WTC11 (cell line): ENCODE measurements around the gene IL12RB1. TPM values are rescaled to one million over a fixed set of nuclear protein-coding genes. Genes with fewer than 3 reads are reported as not detected.
A peak's percentile ranks its signal among the peaks of the same experiment; 100 is the strongest.

ENCODE experiments used
- ATAC-seq: fragments of 200-7000 bp; cut with Tn5 transposase; 2 replicates; pipeline ENCODE4 v1.10.0; 2021; ENCODE audit warnings: mild to moderate bottlenecking, moderate library complexity
- CTCF ChIA-PET: fragments of 300-600 bp; sonication (Branson Sonifier 250); formaldehyde crosslinking; loops from one replicate; lab custom pipeline; 2021; ENCODE audit warnings: antibody characterized with exemption; lab: Charles Lee
- POLR2A ChIA-PET: fragments of 350-600 bp; sonication (Branson Sonifier 250); formaldehyde crosslinking; loops from one replicate; lab custom pipeline; 2021; ENCODE audit warnings: antibody characterized with exemption; lab: Charles Lee
- DNase-seq: peaks from one replicate; pipeline ENCODE4 v3.0.0; 2021; ENCODE audit warnings: low spot score
- H3K27ac Mint-ChIP-seq: 2 replicates; pipeline ENCODE4 v1.8.0; 2021; ENCODE audit warnings: mixed read lengths
- H3K27me3 Mint-ChIP-seq: 2 replicates; pipeline ENCODE4 v1.8.0; 2021; ENCODE audit warnings: low read depth, mild to moderate bottlenecking, moderate library complexity, mixed read lengths
- H3K36me3 Mint-ChIP-seq: 2 replicates; pipeline ENCODE4 v1.8.0; 2021; ENCODE audit warnings: mixed read lengths
- H3K4me1 Mint-ChIP-seq: 2 replicates; pipeline ENCODE4 v1.8.0; 2022; ENCODE audit warnings: mixed read lengths
- H3K4me3 Mint-ChIP-seq: 2 replicates; pipeline ENCODE4 v1.8.0; 2021; ENCODE audit warnings: mild to moderate bottlenecking, moderate library complexity, mixed read lengths
- H3K9me3 Mint-ChIP-seq: 2 replicates; pipeline ENCODE4 v1.8.0; 2021; ENCODE audit warnings: mixed read lengths
- FOXK1 ChIP-seq: sonication (generic); formaldehyde crosslinking; IDR thresholded peaks from 2 replicates; pipeline ENCODE4 v1.8.0; 2022; ENCODE audit warnings: mild to moderate bottlenecking, moderate library complexity, missing genetic modification reagents
- GABPB1 ChIP-seq: sonication (generic); formaldehyde crosslinking; IDR thresholded peaks from 2 replicates; pipeline ENCODE4 v1.8.1; 2023; ENCODE audit warnings: mild to moderate bottlenecking, missing genetic modification reagents
- JAZF1 ChIP-seq: fragments of 250-450 bp; sonication (Bioruptor Pico); IDR thresholded peaks from 2 replicates; pipeline ENCODE4 v1.9.0; 2021; ENCODE audit warnings: moderate library complexity, mild to moderate bottlenecking, inconsistent platforms
- RORB ChIP-seq: fragments of 250-450 bp; sonication (Bioruptor Pico); IDR thresholded peaks from 2 replicates; pipeline ENCODE4 v1.9.0; 2021; ENCODE audit warnings: mild to moderate bottlenecking
- SOX15 ChIP-seq: fragments of 250-450 bp; sonication (Bioruptor Pico); IDR thresholded peaks from 2 replicates; pipeline ENCODE4 v1.9.0; 2021; ENCODE audit warnings: mild to moderate bottlenecking
- ZNF121 ChIP-seq: sonication (generic); formaldehyde crosslinking; IDR thresholded peaks from 2 replicates; pipeline ENCODE4 v1.8.0; 2023; ENCODE audit warnings: missing genetic modification reagents
- ZNF232 ChIP-seq: sonication (generic); formaldehyde crosslinking; IDR thresholded peaks from 2 replicates; pipeline ENCODE4 v1.8.0; 2022; ENCODE audit warnings: mild to moderate bottlenecking, missing genetic modification reagents
- ZNF396 ChIP-seq: fragments of 250-450 bp; sonication (Bioruptor Pico); IDR thresholded peaks from 2 replicates; pipeline ENCODE4 v1.8.0; 2021; ENCODE audit warnings: mild to moderate bottlenecking, moderate library complexity, borderline replicate concordance
- total RNA-seq: library from RNA; stranded (reverse); gene quantifications from 3 replicates; pipeline ENCODE4 v1.2.3, GENCODE V29; 2021
- TF ChIP-seq, protein P1 (sequence below): sonication (generic); formaldehyde crosslinking; IDR thresholded peaks from 2 replicates; pipeline ENCODE4 v1.8.0; 2022; ENCODE audit warnings: missing genetic modification reagents
- TF ChIP-seq, protein P2 (sequence below): sonication (generic); formaldehyde crosslinking; IDR thresholded peaks from 2 replicates; pipeline ENCODE4 v1.8.0; 2023; ENCODE audit warnings: missing genetic modification reagents
- TF ChIP-seq, protein P3 (sequence below): sonication (generic); formaldehyde crosslinking; IDR thresholded peaks from 2 replicates; pipeline ENCODE4 v1.8.1; 2023; ENCODE audit warnings: mild to moderate bottlenecking, missing genetic modification reagents, borderline replicate concordance
- TF ChIP-seq, protein P4 (sequence below): sonication (generic); formaldehyde crosslinking; conservative IDR thresholded peaks from 2 replicates; pipeline ENCODE4 v1.8.1; 2023; ENCODE audit warnings: mild to moderate bottlenecking, low read depth, missing genetic modification reagents, moderate library complexity

Gene IL12RB1
- total RNA-seq, 1 experiment from 2014 or later: not detected

DNA sequence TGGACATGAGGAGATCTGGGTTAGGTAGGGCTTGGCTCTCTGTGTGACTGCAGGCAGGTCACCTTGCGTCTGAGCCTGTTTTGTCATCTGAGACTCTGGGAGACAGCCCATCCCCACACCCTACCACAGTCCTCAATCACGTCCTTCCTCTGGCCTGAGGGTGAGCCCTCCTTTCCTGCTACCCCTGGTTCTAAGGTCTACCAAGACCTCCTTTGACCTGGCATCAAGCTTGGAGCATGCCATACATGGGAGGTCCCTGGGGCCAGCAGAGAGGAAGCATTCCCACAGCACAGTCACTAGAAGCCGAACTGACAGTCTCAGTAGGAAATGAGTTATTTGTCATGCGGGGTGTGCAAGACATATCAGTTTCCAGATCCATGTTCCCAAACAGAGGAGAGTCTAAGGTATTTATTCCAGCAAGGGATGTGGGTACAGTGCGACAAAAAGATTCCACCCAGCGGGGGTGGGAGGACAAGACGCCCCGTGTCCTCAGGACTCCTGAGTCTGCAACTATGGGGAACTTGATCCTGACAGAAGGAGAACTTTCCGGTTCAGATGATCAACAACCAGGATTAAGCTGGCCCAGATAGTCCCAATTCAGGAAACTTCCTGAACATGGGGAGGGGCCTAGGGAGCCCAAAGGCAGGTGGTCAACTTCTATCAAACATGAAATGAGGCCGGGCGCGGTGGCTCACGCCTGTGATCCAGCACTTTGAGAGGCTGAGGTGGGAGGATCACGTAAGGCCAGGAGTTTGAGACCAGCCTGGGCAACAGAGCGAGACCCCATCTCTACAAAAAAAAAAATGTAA is 69.3 kb downstream of the IL12RB1 start:
- Mint-ChIP-seq H3K36me3 (peaks cover 2% of the 10 kb centered on the region; the same call in 1 of the 2 replicates), H3K27me3 (no peaks in the 10 kb centered on the region), H3K27ac (no peak overlapping the region), H3K4me3 (no peak overlapping the region), H3K9me3 (0 out of 2 replicates have a peak, but pooled peaks cover 4% of the 10 kb centered on the region)
- ATAC-seq: no peak
- ChIA-PET POLR2A (interaction anchor here (0.6 kb wide), 1 partner anchor 36 kb away, joined by 5 read pairs; no protein-coding TSS in a partner anchor), CTCF (interaction anchor here (0.7 kb wide), 1 partner anchor 11 kb away, joined by 4 read pairs; no protein-coding TSS in a partner anchor)
- no peak for TF ChIP-seq RORB (CRISPR knock-in tag)
- TF ChIP-seq JAZF1 (CRISPR knock-in tag): no peak
- 0 out of 2 replicates have a peak, but pooled peaks have one; percentile 27 for TF ChIP-seq ZNF121 (CRISPR knock-in tag)
- TF ChIP-seq, all 79 proteins: peak for 1
- H3K4me1 Mint-ChIP-seq: peaks cover 5% of the 10 kb centered on the region
- DNase-seq: no peak

DNA sequence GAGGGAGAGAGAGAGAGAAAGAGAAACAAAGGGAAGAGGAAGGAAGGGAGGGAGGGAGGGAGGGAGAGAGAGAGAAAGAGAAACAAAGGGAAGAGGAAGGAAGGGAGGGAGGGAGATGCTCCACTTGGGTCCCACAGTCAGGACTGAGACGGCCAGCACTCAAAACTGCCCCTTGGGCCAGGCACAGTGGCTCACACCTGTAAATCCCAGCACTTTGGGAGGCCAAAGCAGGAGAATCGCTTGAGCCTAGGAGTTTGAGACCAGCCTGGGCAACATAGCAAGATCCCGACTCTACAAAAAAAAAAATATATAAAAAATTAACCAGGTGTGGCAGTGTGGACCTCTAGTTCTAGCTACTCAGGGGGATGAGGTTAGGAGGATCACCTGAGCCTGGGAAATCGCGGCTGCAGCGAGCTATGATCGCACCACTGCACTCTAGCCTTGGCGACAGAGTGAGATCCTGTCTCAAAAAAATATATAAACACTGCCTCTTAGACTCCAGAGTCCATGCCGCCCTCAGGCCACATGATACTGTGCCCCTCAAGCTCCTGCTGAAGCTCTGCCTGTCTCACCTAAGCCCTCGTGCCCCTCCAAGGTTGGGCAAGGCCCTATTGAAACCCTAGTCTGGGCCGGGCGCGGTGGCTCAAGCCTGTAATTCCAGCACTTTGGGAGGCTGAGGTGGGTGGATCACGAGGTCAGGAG is 70.4 kb downstream of the IL12RB1 start:
- Mint-ChIP-seq H3K27ac (no peak overlapping the region), H3K27me3 (no peaks in the 10 kb centered on the region), H3K4me3 (no peak overlapping the region), H3K4me1 (no peaks in the 10 kb centered on the region; the same call in 1 of the 2 replicates), H3K36me3 (peaks cover 2% of the 10 kb centered on the region; the same call in 1 of the 2 replicates), H3K9me3 (no peaks in the 10 kb centered on the region)
- TF ChIP-seq, protein P1, sequence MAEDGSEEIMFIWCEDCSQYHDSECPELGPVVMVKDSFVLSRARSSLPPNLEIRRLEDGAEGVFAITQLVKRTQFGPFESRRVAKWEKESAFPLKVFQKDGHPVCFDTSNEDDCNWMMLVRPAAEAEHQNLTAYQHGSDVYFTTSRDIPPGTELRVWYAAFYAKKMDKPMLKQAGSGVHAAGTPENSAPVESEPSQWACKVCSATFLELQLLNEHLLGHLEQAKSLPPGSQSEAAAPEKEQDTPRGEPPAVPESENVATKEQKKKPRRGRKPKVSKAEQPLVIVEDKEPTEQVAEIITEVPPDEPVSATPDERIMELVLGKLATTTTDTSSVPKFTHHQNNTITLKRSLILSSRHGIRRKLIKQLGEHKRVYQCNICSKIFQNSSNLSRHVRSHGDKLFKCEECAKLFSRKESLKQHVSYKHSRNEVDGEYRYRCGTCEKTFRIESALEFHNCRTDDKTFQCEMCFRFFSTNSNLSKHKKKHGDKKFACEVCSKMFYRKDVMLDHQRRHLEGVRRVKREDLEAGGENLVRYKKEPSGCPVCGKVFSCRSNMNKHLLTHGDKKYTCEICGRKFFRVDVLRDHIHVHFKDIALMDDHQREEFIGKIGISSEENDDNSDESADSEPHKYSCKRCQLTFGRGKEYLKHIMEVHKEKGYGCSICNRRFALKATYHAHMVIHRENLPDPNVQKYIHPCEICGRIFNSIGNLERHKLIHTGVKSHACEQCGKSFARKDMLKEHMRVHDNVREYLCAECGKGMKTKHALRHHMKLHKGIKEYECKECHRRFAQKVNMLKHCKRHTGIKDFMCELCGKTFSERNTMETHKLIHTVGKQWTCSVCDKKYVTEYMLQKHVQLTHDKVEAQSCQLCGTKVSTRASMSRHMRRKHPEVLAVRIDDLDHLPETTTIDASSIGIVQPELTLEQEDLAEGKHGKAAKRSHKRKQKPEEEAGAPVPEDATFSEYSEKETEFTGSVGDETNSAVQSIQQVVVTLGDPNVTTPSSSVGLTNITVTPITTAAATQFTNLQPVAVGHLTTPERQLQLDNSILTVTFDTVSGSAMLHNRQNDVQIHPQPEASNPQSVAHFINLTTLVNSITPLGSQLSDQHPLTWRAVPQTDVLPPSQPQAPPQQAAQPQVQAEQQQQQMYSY: no peak
- TF ChIP-seq ZNF232 (CRISPR knock-in tag) (no peak), ZNF396 (no peak), FOXK1 (CRISPR knock-in tag) (no peak), SOX15 (CRISPR knock-in tag) (no peak), GABPB1 (CRISPR knock-in tag) (no peak)
- TF ChIP-seq, protein P2, sequence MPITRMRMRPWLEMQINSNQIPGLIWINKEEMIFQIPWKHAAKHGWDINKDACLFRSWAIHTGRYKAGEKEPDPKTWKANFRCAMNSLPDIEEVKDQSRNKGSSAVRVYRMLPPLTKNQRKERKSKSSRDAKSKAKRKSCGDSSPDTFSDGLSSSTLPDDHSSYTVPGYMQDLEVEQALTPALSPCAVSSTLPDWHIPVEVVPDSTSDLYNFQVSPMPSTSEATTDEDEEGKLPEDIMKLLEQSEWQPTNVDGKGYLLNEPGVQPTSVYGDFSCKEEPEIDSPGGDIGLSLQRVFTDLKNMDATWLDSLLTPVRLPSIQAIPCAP (CRISPR knock-in tag): no peak
- TF ChIP-seq, protein P3, sequence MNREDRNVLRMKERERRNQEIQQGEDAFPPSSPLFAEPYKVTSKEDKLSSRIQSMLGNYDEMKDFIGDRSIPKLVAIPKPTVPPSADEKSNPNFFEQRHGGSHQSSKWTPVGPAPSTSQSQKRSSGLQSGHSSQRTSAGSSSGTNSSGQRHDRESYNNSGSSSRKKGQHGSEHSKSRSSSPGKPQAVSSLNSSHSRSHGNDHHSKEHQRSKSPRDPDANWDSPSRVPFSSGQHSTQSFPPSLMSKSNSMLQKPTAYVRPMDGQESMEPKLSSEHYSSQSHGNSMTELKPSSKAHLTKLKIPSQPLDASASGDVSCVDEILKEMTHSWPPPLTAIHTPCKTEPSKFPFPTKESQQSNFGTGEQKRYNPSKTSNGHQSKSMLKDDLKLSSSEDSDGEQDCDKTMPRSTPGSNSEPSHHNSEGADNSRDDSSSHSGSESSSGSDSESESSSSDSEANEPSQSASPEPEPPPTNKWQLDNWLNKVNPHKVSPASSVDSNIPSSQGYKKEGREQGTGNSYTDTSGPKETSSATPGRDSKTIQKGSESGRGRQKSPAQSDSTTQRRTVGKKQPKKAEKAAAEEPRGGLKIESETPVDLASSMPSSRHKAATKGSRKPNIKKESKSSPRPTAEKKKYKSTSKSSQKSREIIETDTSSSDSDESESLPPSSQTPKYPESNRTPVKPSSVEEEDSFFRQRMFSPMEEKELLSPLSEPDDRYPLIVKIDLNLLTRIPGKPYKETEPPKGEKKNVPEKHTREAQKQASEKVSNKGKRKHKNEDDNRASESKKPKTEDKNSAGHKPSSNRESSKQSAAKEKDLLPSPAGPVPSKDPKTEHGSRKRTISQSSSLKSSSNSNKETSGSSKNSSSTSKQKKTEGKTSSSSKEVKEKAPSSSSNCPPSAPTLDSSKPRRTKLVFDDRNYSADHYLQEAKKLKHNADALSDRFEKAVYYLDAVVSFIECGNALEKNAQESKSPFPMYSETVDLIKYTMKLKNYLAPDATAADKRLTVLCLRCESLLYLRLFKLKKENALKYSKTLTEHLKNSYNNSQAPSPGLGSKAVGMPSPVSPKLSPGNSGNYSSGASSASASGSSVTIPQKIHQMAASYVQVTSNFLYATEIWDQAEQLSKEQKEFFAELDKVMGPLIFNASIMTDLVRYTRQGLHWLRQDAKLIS (CRISPR knock-in tag): no peak
- TF ChIP-seq, protein P4, sequence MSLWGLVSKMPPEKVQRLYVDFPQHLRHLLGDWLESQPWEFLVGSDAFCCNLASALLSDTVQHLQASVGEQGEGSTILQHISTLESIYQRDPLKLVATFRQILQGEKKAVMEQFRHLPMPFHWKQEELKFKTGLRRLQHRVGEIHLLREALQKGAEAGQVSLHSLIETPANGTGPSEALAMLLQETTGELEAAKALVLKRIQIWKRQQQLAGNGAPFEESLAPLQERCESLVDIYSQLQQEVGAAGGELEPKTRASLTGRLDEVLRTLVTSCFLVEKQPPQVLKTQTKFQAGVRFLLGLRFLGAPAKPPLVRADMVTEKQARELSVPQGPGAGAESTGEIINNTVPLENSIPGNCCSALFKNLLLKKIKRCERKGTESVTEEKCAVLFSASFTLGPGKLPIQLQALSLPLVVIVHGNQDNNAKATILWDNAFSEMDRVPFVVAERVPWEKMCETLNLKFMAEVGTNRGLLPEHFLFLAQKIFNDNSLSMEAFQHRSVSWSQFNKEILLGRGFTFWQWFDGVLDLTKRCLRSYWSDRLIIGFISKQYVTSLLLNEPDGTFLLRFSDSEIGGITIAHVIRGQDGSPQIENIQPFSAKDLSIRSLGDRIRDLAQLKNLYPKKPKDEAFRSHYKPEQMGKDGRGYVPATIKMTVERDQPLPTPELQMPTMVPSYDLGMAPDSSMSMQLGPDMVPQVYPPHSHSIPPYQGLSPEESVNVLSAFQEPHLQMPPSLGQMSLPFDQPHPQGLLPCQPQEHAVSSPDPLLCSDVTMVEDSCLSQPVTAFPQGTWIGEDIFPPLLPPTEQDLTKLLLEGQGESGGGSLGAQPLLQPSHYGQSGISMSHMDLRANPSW (CRISPR knock-in tag): no peak
- no peak for ATAC-seq
- CTCF ChIA-PET: interaction anchor here (0.5 kb wide), 1 partner anchor 306 kb away, joined by 3 read pairs; no protein-coding TSS in a partner anchor
- DNase-seq: no peak
- POLR2A ChIA-PET: no interaction called here
